Measurements from ENCODE around the gene LPCAT3. TPM values are rescaled to one million over a fixed set of nuclear protein-coding genes. Genes with fewer than 3 reads are reported as not detected.

Gene LPCAT3
- total RNA-seq, 1 experiment from 2014 or later = 45.8 TPM

GRCh38 chr12:6965026-6965661 lies 53.1 kb downstream of the LPCAT3 start:
- Histone ChIP-seq H3K9me2 (ENCODE audit: insufficient read depth) (no peaks in the 10 kb centered on the region), H3K4me1 (ENCODE audit: control insufficient read depth in 1 of 2, insufficient read depth in 2 of 2, low read length in 2 of 2) (peaks cover 39 to 79% of the 10 kb centered on the region in 2 experiments), H4K20me1 (ENCODE audit: insufficient read depth) (peaks cover 8% of the 10 kb centered on the region; the same call in 1 of the 2 replicates), H3K9me3 (ENCODE audit: control insufficient read depth in 1 of 2, insufficient read depth in 1 of 2, low read depth in 1 of 2, low read length in 2 of 2) (no peaks in the 10 kb centered on the region), H3K9ac (ENCODE audit: low read length) (peak overlapping the region; percentile 100), H3K4me3 (replicated peaks in 1 of 2; ENCODE audit: low read depth in 1 of 2, low read length in 2 of 2) (peak overlapping the region; percentile 96 to 99), H2AFZ (ENCODE audit: low read depth, low read length, poor library complexity, severe bottlenecking) (no peak overlapping the region), H3K27ac (ENCODE audit: low read depth, low read length) (peak overlapping the region; percentile 97), H3K79me2 (ENCODE audit: insufficient read depth, low read length) (peaks cover 70% of the 10 kb centered on the region), H3K27me3 (ENCODE audit: insufficient read depth, low read length) (no peaks in the 10 kb centered on the region), H3K36me3 (ENCODE audit: control insufficient read depth in 1 of 2, insufficient read depth in 2 of 2, low read length in 2 of 2) (peaks cover 21 to 39% of the 10 kb centered on the region in 2 experiments; a peak in 2 of 4 replicates), H3K4me2 (ENCODE audit: low read length) (peak overlapping the region; percentile 87)
- ChIA-PET POLR2A (interaction anchor here (0.9 to 9.9 kb wide), 6 partner anchors 18 to 144 kb away, joined by 3 to 269 read pairs (median 10); partner anchors contain the start of genes C12orf57, C1RL, LPCAT3 and RNU7-1), RAD21 (ENCODE audit: low non-redundant PET in 1 of 2, low total read pairs in 2 of 2, uncharacterized antibody in 2 of 2, unreplicated experiment in 2 of 2) (interaction anchor here in 1 of 2 experiments (0.6 to 0.8 kb wide), 2 partner anchors 19 to 21 kb away, joined by 3 to 4 read pairs; partner anchors contain the start of gene C12orf57), CTCF (interaction anchor here (0.6 to 6.0 kb wide), 10 partner anchors 13 to 143 kb away, joined by 3 to 101 read pairs (median 3); partner anchors contain the start of genes C12orf57, PTPN6, RNU7-1 and SPSB2)
- ATAC-seq (peak; percentile 31), DNase-seq (ENCODE audit: low read depth, low spot score) (peak; percentile 79)
- intact Hi-C loops (cut with micrococcal nuclease) = loop anchor here (1.0 to 2.0 kb wide), 2 partner anchors 40 to 92 kb away; partner anchors contain the start of gene SPSB2
- BruUV-seq (replicated peaks) = no TSS peak
- no peak for TF ChIP-seq SRF (IDR thresholded peaks at IDR 0.05; ENCODE audit: low read depth)
- peak; percentile 45 for TF ChIP-seq YY1 (IDR thresholded peaks at IDR 0.05; ENCODE audit: extremely low read depth, insufficient replicate concordance, low read depth, low read length)
- peak; percentile 83 for TF ChIP-seq POLR2AphosphoS5 (IDR thresholded peaks at IDR 0.05; ENCODE audit: low read depth, low read length)
- TF ChIP-seq TCF7L2 (IDR thresholded peaks at IDR 0.05; ENCODE audit: borderline replicate concordance, extremely low read depth, insufficient read depth, insufficient read length) = peak; percentile 13
- no peak for TF ChIP-seq ZNF274 (IDR thresholded peaks at IDR 0.05; ENCODE audit: low read depth, low read length)
- TF ChIP-seq ELF1 (IDR thresholded peaks at IDR 0.05; ENCODE audit: borderline replicate concordance, low read depth) = no peak
- TF ChIP-seq POLR2A (IDR thresholded peaks at IDR 0.05; ENCODE audit: borderline replicate concordance, extremely low read depth, insufficient read depth, insufficient read length) = peak; percentile 56
- no peak for TF ChIP-seq JUND (IDR thresholded peaks at IDR 0.05)
- TF ChIP-seq SIN3A (IDR thresholded peaks at IDR 0.05; ENCODE audit: low read depth) = no peak
- TF ChIP-seq CEBPB (IDR thresholded peaks at IDR 0.05; ENCODE audit: low read depth) = no peak
- TF ChIP-seq EGR1 (IDR thresholded peaks at IDR 0.05; ENCODE audit: low read depth) = no peak
- TF ChIP-seq CTCF (IDR thresholded peaks at IDR 0.05 in 2 of 3, conservative IDR thresholded peaks at IDR 0.05 in 1 of 3; ENCODE audit: borderline replicate concordance in 1 of 3, insufficient read depth in 1 of 3, low read depth in 2 of 3, low read length in 2 of 3) = peak in 2 of 3 experiments; percentile 92 to 96; a peak in 4 of 6 replicates
- TF ChIP-seq REST (IDR thresholded peaks at IDR 0.05; ENCODE audit: low read depth) = no peak
- TF ChIP-seq EZH2phosphoT487 (IDR thresholded peaks at IDR 0.05; ENCODE audit: borderline replicate concordance) = no peak
- TF ChIP-seq CBX3 (IDR thresholded peaks at IDR 0.05; ENCODE audit: low read depth) = no peak
- TF ChIP-seq ATF3 (IDR thresholded peaks at IDR 0.05) = no peak
- no peak for TF ChIP-seq EZH2 (IDR thresholded peaks at IDR 0.05)
- TF ChIP-seq ZBTB33 (IDR thresholded peaks at IDR 0.05; ENCODE audit: extremely low read depth, insufficient replicate concordance, low read length) = peak; percentile 64

All from HCT116 (cell line).